Caco-2 (cell line): ENCODE data around the gene ZFYVE19. TPM values are rescaled to one million over a fixed set of nuclear protein-coding genes. Genes with fewer than 3 reads are reported as not detected.
"Not testable (repeated sequence)": the region's sequence is repeated elsewhere in the genome, so short reads cannot be mapped to it uniquely, and the experiment has no call there.

Source experiments
- BruUV-seq: library from RNA; stranded (reverse); fragments of 400-500 nt; replicated peaks from 2 replicates; lab custom pipeline; 2021; lab: Mats Ljungman, UMichigan
- CTCF ChIA-PET: fragments of 300-600 bp; sonication (Branson Sonifier 250); formaldehyde crosslinking; loops from one replicate; lab custom pipeline; 2022; ENCODE audit warnings: antibody characterized with exemption; lab: Charles Lee
- POLR2A ChIA-PET: fragments of 300-600 bp; sonication (Branson Sonifier 250); formaldehyde crosslinking; loops from one replicate; lab custom pipeline; 2022; ENCODE audit warnings: antibody characterized with exemption; lab: Charles Lee
- DNase-seq, 2 experiments: peaks; one replicate each; pipeline versions ENCODE4 v3.0.0 to v3.0.0-alpha.2; 2020 to 2022
- H3K27me3 ChIP-seq: replicated peaks from 2 replicates; pipeline ENCODE4 v1.6.0; 2011; ENCODE audit warnings: low read length; ENCODE audit not compliant: control insufficient read depth, insufficient read depth
- H3K36me3 ChIP-seq: 2 replicates; pipeline ENCODE4 v1.5.1; 2011; ENCODE audit warnings: low read length; ENCODE audit not compliant: control insufficient read depth, insufficient read depth
- H3K4me1 ChIP-seq: fragments of 250-450 bp; sonication (Bioruptor Pico); 2 replicates; pipeline ENCODE4 v1.5.1; 2020; ENCODE audit warnings: mild to moderate bottlenecking
- H3K4me3 ChIP-seq: 2 replicates; pipeline ENCODE4 v1.5.1; 2011; ENCODE audit warnings: low read depth, mild to moderate bottlenecking, control low read depth, low read length
- H3K9me3 ChIP-seq: fragments of 250-450 bp; sonication (Bioruptor Pico); 2 replicates; pipeline ENCODE4 v1.5.1; 2020; ENCODE audit warnings: mild to moderate bottlenecking, moderate library complexity
- H3K27ac Mint-ChIP-seq: one replicate; pipeline ENCODE4 v1.8.0; 2022; ENCODE audit warnings: mixed read lengths; ENCODE audit not compliant: unreplicated experiment
- H3K27me3 Mint-ChIP-seq: one replicate; pipeline ENCODE4 v1.8.0; 2022; ENCODE audit warnings: mixed read lengths; ENCODE audit not compliant: insufficient read depth, unreplicated experiment
- H3K36me3 Mint-ChIP-seq: one replicate; pipeline ENCODE4 v1.8.0; 2022; ENCODE audit warnings: mild to moderate bottlenecking, mixed read lengths; ENCODE audit not compliant: insufficient read depth, unreplicated experiment
- H3K4me1 Mint-ChIP-seq: one replicate; pipeline ENCODE4 v1.8.0; 2022; ENCODE audit warnings: low read depth, mixed read lengths; ENCODE audit not compliant: unreplicated experiment
- H3K4me3 Mint-ChIP-seq: one replicate; pipeline ENCODE4 v1.8.0; 2022; ENCODE audit warnings: mild to moderate bottlenecking, moderate library complexity, mixed read lengths; ENCODE audit not compliant: unreplicated experiment
- H3K9me3 Mint-ChIP-seq: one replicate; pipeline ENCODE4 v1.8.0; 2022; ENCODE audit warnings: mixed read lengths; ENCODE audit not compliant: unreplicated experiment
- CTCF ChIP-seq, 2 experiments: fragments of 200-600 bp in 1 of 2; IDR thresholded peaks; 1 replicate in 1 of 2; 2 replicates in 1 of 2; pipeline versions ENCODE4 v1.5.1 to v1.8.0; 2011 to 2022; ENCODE audit warnings: antibody characterized with exemption in 1 of 2, control low read depth in 1 of 2, inconsistent platforms in 1 of 2, low read depth in 1 of 2, low read length in 1 of 2, mild to moderate bottlenecking in 1 of 2, moderate library complexity in 1 of 2; ENCODE audit not compliant: insufficient read depth in 1 of 2, severe bottlenecking in 1 of 2, unreplicated experiment in 1 of 2
- intact Hi-C: fragments of 100-400 bp; cut with micrococcal nuclease; formaldehyde crosslinking; loops from one replicate; pipeline ENCODE4 v1.10.0; 2022; ENCODE audit not compliant: unreplicated experiment
- total RNA-seq: library from RNA; stranded (reverse); gene quantifications from 2 replicates; pipeline ENCODE4 v1.2.3, GENCODE V29; 2022

ZFYVE19 gene
- total RNA-seq, 1 experiment from 2014 or later: 26.7 TPM

- ChIA-PET POLR2A (interaction anchor here (0.5 to 2.0 kb wide), 9 partner anchors 10 to 198 kb away, joined by 3 to 23 read pairs (median 6); partner anchors contain the start of genes DNAJC17, GCHFR, RHOV and SPINT1), CTCF (interaction anchor here (0.6 to 3.9 kb wide), 27 partner anchors 9 to 268 kb away, joined by 3 to 133 read pairs (median 4); partner anchors contain the start of genes DNAJC17, RAD51, RHOV and VPS18)
- Histone ChIP-seq H3K27me3 (no peaks in the 10 kb centered on the region), H3K4me3 (no peak overlapping the region), H3K36me3 (peaks cover 10% of the 10 kb centered on the region), H3K4me1 (peaks cover 24% of the 10 kb centered on the region), H3K9me3 (no peaks in the 10 kb centered on the region)
- Mint-ChIP-seq H3K27me3 (no peaks in the 10 kb centered on the region), H3K4me3 (peak overlapping the region; percentile 56), H3K9me3 (no peaks in the 10 kb centered on the region), H3K36me3 (peaks cover 76% of the 10 kb centered on the region), H3K4me1 (peaks cover 39% of the 10 kb centered on the region), H3K27ac (peak overlapping the region; percentile 86)
- TF ChIP-seq CTCF (IDR thresholded peaks at IDR 0.05; ENCODE audit: insufficient read depth in 1 of 2, low read depth in 1 of 2, low read length in 1 of 2, severe bottlenecking in 1 of 2, unreplicated experiment in 1 of 2): peak; percentile 89 to 94
- BruUV-seq: no TSS peak
- intact Hi-C loops: loop anchor here (1.0 kb wide), 3 partner anchors 10 to 37 kb away; partner anchors contain the start of gene VPS18
- peak; percentile 92 to 96 for DNase-seq
Observed at GRCh38 chr15:40857601-40858341, 50.9 kb downstream of the ZFYVE19 start.

GRCh38 chr15:40858706-40859105, 51.8 kb downstream of the ZFYVE19 start:
- Histone ChIP-seq H3K4me1 (peaks cover 28% of the 10 kb centered on the region), H3K9me3 (no peaks in the 10 kb centered on the region), H3K36me3 (peaks cover 7% of the 10 kb centered on the region), H3K27me3 (no peaks in the 10 kb centered on the region), H3K4me3 (no peak overlapping the region)
- intact Hi-C loops: no loop called here
- ChIA-PET POLR2A (interaction anchor here (0.6 to 1.9 kb wide), 6 partner anchors 15 to 51 kb away, joined by 3 to 9 read pairs (median 6); partner anchors contain the start of genes DNAJC17, RHOV, SPINT1 and VPS18), CTCF (interaction anchor here (1.0 to 3.9 kb wide), 8 partner anchors 12 to 76 kb away, joined by 3 to 133 read pairs (median 28); partner anchors contain the start of genes DNAJC17, RHOV, VPS18 and ZFYVE19)
- Mint-ChIP-seq H3K9me3 (no peaks in the 10 kb centered on the region), H3K4me3 (no peak overlapping the region), H3K4me1 (peaks cover 43% of the 10 kb centered on the region), H3K27ac (peak overlapping the region; percentile 80), H3K27me3 (no peaks in the 10 kb centered on the region), H3K36me3 (peaks cover 67% of the 10 kb centered on the region)
- no peak for DNase-seq
- TF ChIP-seq CTCF (IDR thresholded peaks at IDR 0.05; ENCODE audit: insufficient read depth in 1 of 2, low read depth in 1 of 2, low read length in 1 of 2, severe bottlenecking in 1 of 2, unreplicated experiment in 1 of 2): no peak
- no TSS peak for BruUV-seq

GRCh38 chr15:40859206-40859851, 52.4 kb downstream of the ZFYVE19 start:
- Histone ChIP-seq H3K4me3 (no peak overlapping the region), H3K27me3 (no peaks in the 10 kb centered on the region), H3K9me3 (no peaks in the 10 kb centered on the region), H3K4me1 (peaks cover 32% of the 10 kb centered on the region), H3K36me3 (peaks cover 5% of the 10 kb centered on the region)
- ChIA-PET CTCF (interaction anchor here (0.6 to 3.9 kb wide), 8 partner anchors 12 to 988 kb away, joined by 3 to 133 read pairs (median 28); partner anchors contain the start of genes DNAJC17, RHOV, VPS18 and ZFYVE19), POLR2A (interaction anchor here (0.6 to 1.0 kb wide), 4 partner anchors 14 to 35 kb away, joined by 4 to 7 read pairs (median 6); partner anchors contain the start of genes RHOV and VPS18)
- intact Hi-C loops: no loop called here
- no TSS peak for BruUV-seq
- Mint-ChIP-seq H3K4me3 (no peak overlapping the region), H3K9me3 (no peaks in the 10 kb centered on the region), H3K27ac (peak overlapping the region; percentile 80), H3K4me1 (peaks cover 43% of the 10 kb centered on the region), H3K27me3 (no peaks in the 10 kb centered on the region), H3K36me3 (peaks cover 61% of the 10 kb centered on the region)
- peak; percentile 82 to 87 for DNase-seq
- peak; percentile 76 to 81 for TF ChIP-seq CTCF (IDR thresholded peaks at IDR 0.05; ENCODE audit: insufficient read depth in 1 of 2, low read depth in 1 of 2, low read length in 1 of 2, severe bottlenecking in 1 of 2, unreplicated experiment in 1 of 2)

- peak overlapping the region; percentile 20 for H3K27ac Mint-ChIP-seq
- H3K4me1 ChIP-seq: peaks cover 32% of the 10 kb centered on the region
- not testable (repeated sequence) for H3K27me3 Mint-ChIP-seq
Observed at GRCh38 chr15:40861147-40861546, 54.3 kb downstream of the ZFYVE19 start.

More at GRCh38 chr15:40861147-40861546, 54.3 kb downstream of the ZFYVE19 start:
- peaks cover 45% of the 10 kb centered on the region for H3K36me3 Mint-ChIP-seq
- H3K27me3 ChIP-seq, DNase-seq, H3K36me3 ChIP-seq, POLR2A ChIA-PET, intact Hi-C loops, H3K9me3 Mint-ChIP-seq, H3K4me3 ChIP-seq, H3K9me3 ChIP-seq, BruUV-seq, H3K4me3 Mint-ChIP-seq: not testable (repeated sequence)
- peaks cover 40% of the 10 kb centered on the region for H3K4me1 Mint-ChIP-seq
- CTCF ChIA-PET: interaction anchor here (2.0 kb wide), 1 partner anchor 12 kb away, joined by 19 read pairs; no protein-coding TSS in a partner anchor
